Lower lobe of right lung (tissue), 2 donors: ENCODE results near the gene TXNDC5. TPM values are rescaled to one million over a fixed set of nuclear protein-coding genes. Genes with fewer than 3 reads are reported as not detected.

ENCODE experiments used
- ATAC-seq, 2 donors: fragments of 200-7000 bp; cut with Tn5 transposase; one replicate each; pipeline ENCODE4 v1.9.1; 2020 to 2022; ENCODE audit warnings: mild to moderate bottlenecking in 2 of 2, moderate library complexity in 2 of 2
- DNase-seq: peaks from one replicate; pipeline ENCODE4 v3.0.0-alpha.2; 2020
- H3K27ac ChIP-seq: fragments of 200-600 bp; one replicate; pipeline ENCODE4 v1.8.0; 2022
- H3K27me3 ChIP-seq: fragments of 200-600 bp; one replicate; pipeline ENCODE4 v1.8.0; 2022; ENCODE audit warnings: low read depth
- H3K36me3 ChIP-seq: fragments of 200-600 bp; one replicate; pipeline ENCODE4 v1.8.0; 2022; ENCODE audit warnings: mild to moderate bottlenecking
- H3K4me1 ChIP-seq: fragments of 200-600 bp; one replicate; pipeline ENCODE4 v1.8.0; 2022
- H3K4me3 ChIP-seq: fragments of 200-600 bp; one replicate; pipeline ENCODE4 v1.8.0; 2022; ENCODE audit warnings: mild to moderate bottlenecking
- H3K9me3 ChIP-seq: fragments of 200-600 bp; one replicate; pipeline ENCODE4 v1.8.0; 2022
- intact Hi-C: fragments of 100-400 bp; cut with DNase I; formaldehyde crosslinking; loops from one replicate; pipeline ENCODE4 v1.11.0; 2022
- long read RNA-seq: library from polyadenylated mRNA; unstranded; transcript quantifications from one replicate; pipeline ENCODE4 v2.0.0, GENCODE V29; 2021
- total RNA-seq: library from RNA; stranded (reverse); fragmentation: NEBNext Ultra II Directional; extraction: Animal tissue kit (Norgen Biotek cat#: 25700); gene quantifications from one replicate; pipeline ENCODE4 v1.2.1, GENCODE V29; 2021
- TF ChIP-seq, protein P1 (sequence below): fragments of 200-600 bp; IDR thresholded peaks from one replicate; pipeline ENCODE4 v1.8.0; 2022; ENCODE audit warnings: antibody characterized with exemption, mild to moderate bottlenecking
- donor health status: DM: no; HTN: yes; CAD: no; lungs with severe emphysema.

Gene TXNDC5
- 98.3 TPM for total RNA-seq
- long read RNA-seq, transcript TXNDC5-201 (10 exons, 2,964 nt): major isoform, 214 of 239 reads
- long read RNA-seq, partial matches to known transcripts: 7 of 239 reads
- long read RNA-seq, other reads (novel, unspliced or antisense): 15 of 239 reads

DNA sequence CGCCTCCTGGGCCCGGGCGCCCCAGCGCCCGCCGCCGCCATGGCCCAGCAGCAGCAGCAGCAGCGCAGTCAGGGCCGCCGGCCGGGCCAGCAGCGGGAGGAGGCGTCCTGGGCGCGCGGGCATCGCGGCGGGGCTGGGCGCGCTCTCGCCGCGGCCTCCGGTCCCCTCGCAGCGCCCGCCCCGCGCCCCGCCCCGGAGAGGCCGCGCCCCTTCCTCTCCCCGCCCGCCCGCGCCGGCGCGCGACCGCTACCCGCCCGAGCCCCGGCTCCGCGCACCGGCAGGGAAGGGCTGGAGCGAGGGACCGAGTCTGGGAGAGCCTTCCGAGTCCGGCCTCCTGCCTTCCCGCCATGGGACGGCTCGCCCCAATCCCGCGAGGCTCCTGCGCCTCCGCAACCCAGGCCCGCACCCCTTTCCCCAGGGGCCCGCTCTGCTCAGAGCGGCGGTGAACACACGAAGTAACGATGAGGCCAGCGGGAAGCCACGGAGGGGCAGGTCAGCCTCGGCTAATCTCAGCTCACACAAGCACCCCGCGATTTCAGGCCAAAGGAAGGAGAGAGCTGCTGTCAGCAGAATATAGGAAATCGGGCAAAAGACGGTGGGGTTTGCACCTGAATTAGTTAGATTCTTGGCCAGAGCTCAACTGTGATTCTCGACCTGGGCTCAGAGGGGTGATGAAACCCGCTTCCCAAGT, at the start of gene TXNDC5:
Gene TXNDC5 (minus strand): TSS at position 135 of the 691 bp plus-strand sequence. CDS start 12 bp downstream, at position 123.
- Histone ChIP-seq H3K4me3 (peak within 1 kb of the TSS; percentile 81), H3K27me3 (no peaks in the 10 kb centered on the region), H3K27ac (peak within 1 kb of the TSS; percentile 68), H3K4me1 (peaks cover 36% of the 10 kb centered on the region), H3K36me3 (no peaks in the 10 kb centered on the region), H3K9me3 (no peaks in the 10 kb centered on the region)
- TF ChIP-seq, protein P1, sequence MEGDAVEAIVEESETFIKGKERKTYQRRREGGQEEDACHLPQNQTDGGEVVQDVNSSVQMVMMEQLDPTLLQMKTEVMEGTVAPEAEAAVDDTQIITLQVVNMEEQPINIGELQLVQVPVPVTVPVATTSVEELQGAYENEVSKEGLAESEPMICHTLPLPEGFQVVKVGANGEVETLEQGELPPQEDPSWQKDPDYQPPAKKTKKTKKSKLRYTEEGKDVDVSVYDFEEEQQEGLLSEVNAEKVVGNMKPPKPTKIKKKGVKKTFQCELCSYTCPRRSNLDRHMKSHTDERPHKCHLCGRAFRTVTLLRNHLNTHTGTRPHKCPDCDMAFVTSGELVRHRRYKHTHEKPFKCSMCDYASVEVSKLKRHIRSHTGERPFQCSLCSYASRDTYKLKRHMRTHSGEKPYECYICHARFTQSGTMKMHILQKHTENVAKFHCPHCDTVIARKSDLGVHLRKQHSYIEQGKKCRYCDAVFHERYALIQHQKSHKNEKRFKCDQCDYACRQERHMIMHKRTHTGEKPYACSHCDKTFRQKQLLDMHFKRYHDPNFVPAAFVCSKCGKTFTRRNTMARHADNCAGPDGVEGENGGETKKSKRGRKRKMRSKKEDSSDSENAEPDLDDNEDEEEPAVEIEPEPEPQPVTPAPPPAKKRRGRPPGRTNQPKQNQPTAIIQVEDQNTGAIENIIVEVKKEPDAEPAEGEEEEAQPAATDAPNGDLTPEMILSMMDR: no peak
- DNase-seq (peak; percentile 86), ATAC-seq (peak; percentile 94 to 95)
- intact Hi-C loops: no loop called here

DNA sequence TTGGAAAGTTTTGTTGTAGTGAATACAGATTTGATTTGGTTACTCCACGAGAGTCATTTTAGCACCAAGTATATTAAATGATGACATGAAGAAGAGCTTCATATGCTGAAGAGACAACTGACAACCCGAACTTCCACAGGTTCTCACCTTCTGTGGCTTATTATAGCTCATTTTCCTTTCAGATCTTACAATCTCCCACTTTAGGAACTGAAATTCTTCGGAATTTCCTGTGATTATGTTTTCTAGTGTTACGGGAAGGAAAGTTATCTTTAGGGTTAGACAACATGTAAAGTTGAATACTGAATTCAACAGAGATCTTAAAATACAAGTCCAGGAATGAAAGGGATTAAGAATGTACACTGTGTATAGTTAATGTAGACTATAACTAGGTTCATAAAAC, 49.6 kb upstream of the TXNDC5 start:
- H3K36me3 ChIP-seq: no peaks in the 10 kb centered on the region
- no peak overlapping the region for H3K4me3 ChIP-seq
- H3K27ac ChIP-seq: no peak overlapping the region
- H3K9me3 ChIP-seq: no peaks in the 10 kb centered on the region
- no peaks in the 10 kb centered on the region for H3K27me3 ChIP-seq
- intact Hi-C loops: no loop called here
- DNase-seq (no peak), ATAC-seq (no peak)
- TF ChIP-seq, protein P1: no peak
- H3K4me1 ChIP-seq: no peaks in the 10 kb centered on the region

DNA sequence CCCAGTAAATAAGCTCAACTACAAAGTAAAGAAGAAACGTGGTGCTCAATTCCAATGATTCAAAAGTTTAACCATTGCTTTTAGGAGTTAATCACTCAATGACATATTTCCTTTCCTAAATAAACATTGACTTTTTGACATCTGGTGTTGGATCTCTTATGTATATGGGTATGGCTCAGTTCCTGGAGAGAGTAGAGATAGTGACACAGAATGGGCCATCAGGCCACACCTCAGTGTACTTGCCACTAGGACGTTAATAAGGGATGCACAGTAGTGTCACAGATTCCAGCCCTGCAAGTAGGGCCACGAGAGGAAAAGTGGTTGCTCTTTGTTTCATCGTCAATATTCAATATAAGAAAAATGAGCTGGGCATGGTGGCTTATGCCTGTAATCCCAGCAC, 48.9 kb upstream of the TXNDC5 start:
- no peaks in the 10 kb centered on the region for H3K4me1 ChIP-seq
- no peaks in the 10 kb centered on the region for H3K9me3 ChIP-seq
- no peak overlapping the region for H3K4me3 ChIP-seq
- TF ChIP-seq, protein P1: no peak
- no peaks in the 10 kb centered on the region for H3K36me3 ChIP-seq
- DNase-seq (no peak), ATAC-seq (no peak)
- H3K27ac ChIP-seq: no peak overlapping the region
- no peaks in the 10 kb centered on the region for H3K27me3 ChIP-seq
- intact Hi-C loops: no loop called here

DNA sequence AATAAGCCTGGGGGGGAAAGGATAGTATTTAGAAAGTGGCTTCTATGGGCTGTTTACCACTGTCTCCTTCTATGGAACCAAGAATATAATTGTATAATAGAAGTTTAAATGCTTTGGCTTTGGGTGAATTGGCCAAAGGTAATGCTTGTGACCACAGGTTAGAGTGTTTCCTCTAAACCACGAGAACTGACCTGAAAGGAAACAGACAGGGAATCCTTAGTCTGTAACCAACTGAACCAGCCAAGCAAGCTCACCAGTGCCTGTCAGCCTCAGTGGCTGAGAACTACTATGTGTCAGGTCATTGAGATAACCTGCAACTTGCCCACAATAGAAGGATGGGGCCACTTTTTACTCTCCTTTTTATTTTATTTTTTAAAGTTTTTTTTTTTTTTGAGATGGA, 47.9 kb upstream of the TXNDC5 start:
- ATAC-seq (no peak), DNase-seq (no peak)
- intact Hi-C loops: no loop called here
- Histone ChIP-seq H3K4me3 (no peak overlapping the region), H3K9me3 (no peaks in the 10 kb centered on the region), H3K4me1 (no peaks in the 10 kb centered on the region), H3K36me3 (no peaks in the 10 kb centered on the region), H3K27ac (no peak overlapping the region), H3K27me3 (no peaks in the 10 kb centered on the region)
- TF ChIP-seq, protein P1: no peak

DNA sequence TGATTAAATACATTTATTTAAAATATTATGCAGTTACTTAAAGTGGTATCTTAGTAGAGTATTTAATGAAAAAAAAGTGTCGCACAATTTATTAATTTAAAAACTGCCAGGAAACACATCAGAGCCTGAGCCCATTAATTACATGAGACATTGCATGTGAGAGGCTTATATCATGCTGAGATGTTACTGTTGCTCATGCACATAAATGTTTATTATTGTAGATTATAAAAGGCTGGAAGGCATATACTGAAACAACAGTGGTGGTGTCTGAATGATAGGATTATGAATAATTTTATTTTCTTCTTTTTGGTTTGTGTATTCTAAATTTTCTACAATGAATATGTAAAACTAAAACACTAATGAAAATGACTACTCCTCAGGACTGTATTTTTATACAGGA, 45.7 kb upstream of the TXNDC5 start:
- intact Hi-C loops: no loop called here
- DNase-seq (no peak), ATAC-seq (no peak)
- no peaks in the 10 kb centered on the region for H3K9me3 ChIP-seq
- TF ChIP-seq, protein P1: no peak
- no peak overlapping the region for H3K27ac ChIP-seq
- no peaks in the 10 kb centered on the region for H3K27me3 ChIP-seq
- no peaks in the 10 kb centered on the region for H3K36me3 ChIP-seq
- H3K4me1 ChIP-seq: no peaks in the 10 kb centered on the region
- H3K4me3 ChIP-seq: no peak overlapping the region
